Neural progenitor cell (in vitro differentiated cells): Measurements from ENCODE around the gene NOXA1.

Experiments used
- CTCF ChIP-seq: fragments of 200-600 bp; sonication (generic); IDR thresholded peaks from 2 replicates; pipeline ENCODE4 v1.5.1; 2017; ENCODE audit warnings: antibody characterized with exemption, mild to moderate bottlenecking
- EZH2 ChIP-seq: fragments of 200-600 bp; sonication (generic); IDR thresholded peaks from 2 replicates; pipeline ENCODE4 v1.6.1; 2017; ENCODE audit warnings: antibody characterized with exemption, mild to moderate bottlenecking, moderate library complexity

GRCh38 chr9:137379761-137380161, 43.4 kb upstream of the NOXA1 start:
- TF ChIP-seq EZH2 (no peak), CTCF (no peak)
